Heart right ventricle (tissue), 16 donors: Measurements from ENCODE around the gene METTL6. TPM values are rescaled to one million over a fixed set of nuclear protein-coding genes. Genes with fewer than 3 reads are reported as not detected.

ENCODE experiments used
- ATAC-seq, 8 donors: fragments of 200-7000 bp; cut with Tn5 transposase; one replicate each; pipeline ENCODE4 v1.9.1; 2020; ENCODE audit warnings: mild to moderate bottlenecking in 8 of 8, moderate library complexity in 8 of 8, moderate number of reproducible peaks in 1 of 8
- DNase-seq, 2 donors: peaks; one replicate each; pipeline ENCODE4 v3.0.0-alpha.2; 2020
- H3K27ac ChIP-seq, 10 donors: fragments of 200-600 bp; sonication (generic) in 2 of 10; one replicate each; pipeline versions ENCODE4 v1.5.0 to v1.8.0; 2020 to 2022; ENCODE audit warnings: mild to moderate bottlenecking in 3 of 10
- H3K27me3 ChIP-seq, 7 donors: fragments of 200-600 bp; one replicate each; pipeline ENCODE4 v1.8.0; 2021 to 2022; ENCODE audit warnings: mild to moderate bottlenecking in 2 of 7
- H3K36me3 ChIP-seq, 9 donors: fragments of 200-600 bp; sonication (generic) in 1 of 9; one replicate each; pipeline versions ENCODE4 v1.5.0 to v1.8.0; 2020 to 2022; ENCODE audit warnings: mild to moderate bottlenecking in 2 of 9
- H3K4me1 ChIP-seq, 9 donors: fragments of 200-600 bp; sonication (generic) in 1 of 9; one replicate each; pipeline versions ENCODE4 v1.5.0 to v1.8.0; 2020 to 2022; ENCODE audit warnings: mild to moderate bottlenecking in 4 of 9
- H3K4me3 ChIP-seq, 10 donors: fragments of 200-600 bp; sonication (generic) in 2 of 10; one replicate each; pipeline versions ENCODE4 v1.5.0 to v1.8.0; 2020 to 2022; ENCODE audit warnings: mild to moderate bottlenecking in 7 of 10, moderate library complexity in 2 of 10
- H3K9me3 ChIP-seq, 11 donors: fragments of 200-600 bp in 10 of 11; sonication (generic) in 2 of 11; one replicate each; pipeline versions ENCODE4 v1.5.0 to v1.8.0; 2013 to 2022; ENCODE audit warnings: mild to moderate bottlenecking in 2 of 11, control low read depth in 1 of 11, moderate library complexity in 1 of 11
- CTCF ChIP-seq, 9 donors: fragments of 200-600 bp; sonication (generic) in 2 of 9; IDR thresholded peaks; one replicate each; pipeline versions ENCODE4 v1.5.0 to v1.8.0; 2021 to 2022; ENCODE audit warnings: antibody characterized with exemption in 9 of 9, mild to moderate bottlenecking in 5 of 9, moderate library complexity in 1 of 9
- WGBS, 2 donors: extraction: QIAGEN DNeasy Blood & Tissue Kit; methylation state at CpG; one replicate each; pipeline ENCODE4 v1.1.7; 2013; ENCODE audit warnings: inconsistent platforms in 1 of 2; 5-methylcytosine and 5-hydroxymethylcytosine counted together
- intact Hi-C, 10 donors: fragments of 100-400 bp; cut with DNase I; formaldehyde crosslinking; loops; one replicate each; pipeline versions ENCODE4 v1.11.1 to v1.14.2; 2022
- polyA plus RNA-seq, 2 donors: library from polyadenylated mRNA; stranded (reverse); fragments of 200-250 nt; gene quantifications; one replicate each; pipeline ENCODE4 v1.2.3, GENCODE V29; 2013
- total RNA-seq, 10 donors: library from RNA; stranded (reverse); fragmentation: NEBNext Ultra II Directional in 3 of 10; extraction: Animal tissue kit (Norgen Biotek cat#: 25700) in 3 of 10; gene quantifications; one replicate each; pipeline versions ENCODE4 v1.2.1 to v1.2.4, GENCODE V29; 2021 to 2023
- donor health status: Arrhythmogenic right ventricular cardiomyopathy.
- donor health status: ischemic (EF 13 %, LVEDD 7.1; RV severe dilation, severe dysfunction).
- donor health status: healthy with polysubstance abuse.
- donor health status: DM: no; HTN: yes; CAD: no.
- donor health status: DM: no; HTN: no; CAD: no.
- donor health status: ischemic (EF 25% LVEDD 6.9; RV normal size, moderate dysfunction).
- donor health status: ischemic (EF 25% LVEDD 5.7; RV mildly dilated, moderate dysfunction).
- donor health status: healthy.
- donor health status: DM: yes; HTN: yes; CAD: no.
- donor health status: Ischemic cardiomyopathy.
- donor health status: ischemic (EF 35%, LVEDD 5.7; RV mildly dilated, moderate dysfunction).
- donor health status: nonischemic (EF 11% LVEDD 7.7; RV severe dilation, severe dysfunction).
- donor health status: DM: yes; HTN: yes; CAD: no.
- donor health status: PGD.
- donor health status: ischemic (EF 29% LVEDD 5.4; RV normal size, mild dysfunction).
- donor health status: nonischemic (EF 23%, LVEDD 6.1; RV moderate dilation, normal function).

METTL6 gene
- total and polyA plus RNA-seq, 12 donors: 3.8 to 11.3 (median 9.4) TPM

DNA sequence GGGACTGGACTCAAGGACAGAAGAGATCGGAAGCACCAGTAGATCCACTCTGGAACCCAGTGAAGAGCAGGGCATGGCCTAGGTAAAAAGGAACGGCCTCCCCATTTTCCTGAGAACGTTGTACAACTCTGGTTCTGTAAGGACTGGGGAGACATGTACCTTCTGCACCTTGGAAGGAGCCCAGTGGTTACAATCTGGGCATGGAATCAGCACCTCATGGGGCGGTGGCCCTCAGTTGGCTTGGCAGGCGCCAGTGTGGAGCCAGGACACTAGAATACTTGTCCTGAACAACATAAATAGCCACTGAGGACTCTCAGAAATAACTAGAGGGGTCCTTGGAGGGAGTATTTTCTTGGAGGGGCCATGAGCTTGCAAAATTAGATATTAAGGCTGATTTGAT, 25.6 kb upstream of the METTL6 start:
- H3K9me3 ChIP-seq: no peaks in the 10 kb centered on the region
- no peak for TF ChIP-seq CTCF (IDR thresholded peaks at IDR 0.05)
- peaks cover 0 to 37% (median 0%) of the 10 kb centered on the region in 9 donors for H3K36me3 ChIP-seq
- ATAC-seq: no peak
- H3K4me1 ChIP-seq: no peaks in the 10 kb centered on the region
- intact Hi-C loops: no loop called here
- H3K27ac ChIP-seq: no peak overlapping the region
- no peaks in the 10 kb centered on the region for H3K27me3 ChIP-seq
- WGBS, 2 donors: 93 to 94% methylated on average over 5 of the region's 5 CpGs
- DNase-seq: no peak
- no peak overlapping the region for H3K4me3 ChIP-seq

GRCh38 chr3:15452156-15452555, 24.8 kb upstream of the METTL6 start:
- H3K27me3 ChIP-seq: no peaks in the 10 kb centered on the region
- no peak for ATAC-seq
- TF ChIP-seq CTCF (IDR thresholded peaks at IDR 0.05): no peak
- no peak overlapping the region for H3K4me3 ChIP-seq
- 84 to 93% methylated on average over 9 of the region's 9 CpGs for WGBS, 2 donors
- no peak for DNase-seq
- peaks cover 0 to 37% (median 0%) of the 10 kb centered on the region in 9 donors for H3K36me3 ChIP-seq
- intact Hi-C loops: no loop called here
- no peaks in the 10 kb centered on the region for H3K9me3 ChIP-seq
- H3K27ac ChIP-seq: no peak overlapping the region
- no peaks in the 10 kb centered on the region for H3K4me1 ChIP-seq

DNA sequence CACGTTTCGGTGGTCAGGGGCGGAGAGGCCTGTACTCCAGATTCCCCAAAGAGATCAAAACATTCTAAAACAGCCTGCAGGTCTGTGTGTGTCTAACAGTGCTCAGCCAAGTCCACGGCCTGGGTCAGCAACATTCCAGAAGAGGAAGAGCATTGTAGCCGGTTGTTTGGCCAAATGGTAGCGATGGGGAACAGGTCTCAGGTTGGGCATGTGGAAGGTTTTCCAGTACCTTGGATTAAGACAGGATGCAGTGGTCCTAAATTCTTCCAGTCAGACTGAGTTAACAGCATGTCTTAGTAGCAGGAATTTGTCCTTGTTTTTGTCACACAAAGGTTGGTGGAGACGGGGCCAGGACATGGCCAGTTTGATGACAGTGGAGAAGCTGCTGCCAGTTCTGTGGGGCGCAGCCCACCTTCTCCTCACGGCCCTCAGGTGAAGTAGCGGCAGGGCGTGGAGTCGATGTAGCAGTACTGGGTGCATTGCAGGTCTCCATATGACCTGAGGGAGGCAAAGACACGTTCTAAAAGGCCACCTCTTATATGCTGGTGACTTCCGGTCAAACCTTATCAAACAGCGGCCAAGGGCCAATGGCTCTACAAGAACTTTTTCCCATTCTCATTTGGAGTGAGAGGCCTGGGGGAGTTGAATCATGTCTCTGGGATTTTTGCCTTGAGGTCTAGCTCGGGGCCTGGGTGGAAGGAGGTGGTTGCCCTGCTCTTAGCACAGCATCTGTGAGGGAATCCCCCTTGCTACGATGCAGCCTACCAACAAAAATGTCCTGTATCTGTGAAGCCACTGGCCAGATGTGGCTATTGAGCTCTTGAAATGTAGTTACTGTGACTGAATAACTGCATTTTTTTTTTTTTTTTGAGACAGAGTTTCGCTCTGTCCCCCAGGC, 24.1 kb upstream of the METTL6 start:
- H3K4me3 ChIP-seq: no peak overlapping the region
- ATAC-seq (no peak), DNase-seq (no peak)
- H3K27me3 ChIP-seq: no peaks in the 10 kb centered on the region
- TF ChIP-seq CTCF (IDR thresholded peaks at IDR 0.05): no peak
- H3K4me1 ChIP-seq: no peaks in the 10 kb centered on the region
- peaks cover 0 to 37% (median 0%) of the 10 kb centered on the region in 9 donors for H3K36me3 ChIP-seq
- WGBS, 2 donors: 90 to 93% methylated on average over 18 of the region's 18 CpGs
- no peak overlapping the region for H3K27ac ChIP-seq
- intact Hi-C loops: no loop called here
- H3K9me3 ChIP-seq: no peaks in the 10 kb centered on the region

GRCh38 chr3:15450438-15451215, 23.3 kb upstream of the METTL6 start:
- intact Hi-C loops: no loop called here
- ATAC-seq (no peak), DNase-seq (no peak)
- Histone ChIP-seq H3K4me1 (no peaks in the 10 kb centered on the region), H3K27me3 (no peaks in the 10 kb centered on the region), H3K9me3 (no peaks in the 10 kb centered on the region), H3K27ac (no peak overlapping the region), H3K4me3 (no peak overlapping the region), H3K36me3 (peaks cover 0 to 34% (median 0%) of the 10 kb centered on the region in 9 donors)
- no peak for TF ChIP-seq CTCF (IDR thresholded peaks at IDR 0.05)
- WGBS, 2 donors: 92 to 94% methylated on average over 12 of the region's 12 CpGs
